ENCODE measurements around the gene TMX1. TPM values are rescaled to one million over a fixed set of nuclear protein-coding genes. Genes with fewer than 3 reads are reported as not detected.

TMX1 gene
- total RNA-seq, 1 donor = 25.6 TPM

- no peak for DNase-seq (ENCODE audit: low read depth in 2 of 3, low spot score in 2 of 3)
Observed at GRCh38 chr14:51242545-51243490, 2.8 kb downstream of the TMX1 start.

- DNase-seq (ENCODE audit: low read depth in 2 of 3, low spot score in 2 of 3) = no peak
Observed at GRCh38 chr14:51244591-51244990, 4.5 kb downstream of the TMX1 start.

- DNase-seq (ENCODE audit: low read depth in 2 of 3, low spot score in 2 of 3) = no peak
Observed at GRCh38 chr14:51246032-51246431, 6.0 kb downstream of the TMX1 start.

GRCh38 chr14:51248016-51248987 is 8.3 kb downstream of the TMX1 start:
- DNase-seq (ENCODE audit: low read depth in 2 of 3, low spot score in 2 of 3) = no peak

- DNase-seq (ENCODE audit: low read depth in 2 of 3, low spot score in 2 of 3) = no peak
Observed at GRCh38 chr14:51251486-51251885, 11.4 kb downstream of the TMX1 start.

GRCh38 chr14:51253880-51254279 is 13.8 kb downstream of the TMX1 start:
- DNase-seq (ENCODE audit: low read depth in 2 of 3, low spot score in 2 of 3) = no peak

GRCh38 chr14:51258280-51258679 is 18.2 kb downstream of the TMX1 start:
- no peak for DNase-seq (ENCODE audit: low read depth in 2 of 3, low spot score in 2 of 3)

GRCh38 chr14:51258788-51259187 is 18.7 kb downstream of the TMX1 start:
- DNase-seq (ENCODE audit: low read depth in 2 of 3, low spot score in 2 of 3) = no peak

- peak in 1 of 3 donors; percentile 5 for DNase-seq (ENCODE audit: low read depth in 2 of 3, low spot score in 2 of 3)
Observed at GRCh38 chr14:51260225-51260624, 20.2 kb downstream of the TMX1 start.

- no peak for DNase-seq (ENCODE audit: low read depth in 2 of 3, low spot score in 2 of 3)
Observed at GRCh38 chr14:51261151-51261550, 21.1 kb downstream of the TMX1 start.

GRCh38 chr14:51262868-51263267 is 22.8 kb downstream of the TMX1 start:
- no peak for DNase-seq (ENCODE audit: low read depth in 2 of 3, low spot score in 2 of 3)

GRCh38 chr14:51269634-51270033 is 29.6 kb downstream of the TMX1 start:
- DNase-seq (ENCODE audit: low read depth in 2 of 3, low spot score in 2 of 3) = no peak

GRCh38 chr14:51276605-51277004 is 36.6 kb downstream of the TMX1 start:
- DNase-seq (ENCODE audit: low read depth in 2 of 3, low spot score in 2 of 3) = no peak

GRCh38 chr14:51277753-51278415 is 37.8 kb downstream of the TMX1 start:
- DNase-seq (ENCODE audit: low read depth in 2 of 3, low spot score in 2 of 3) = no peak

- no peak for DNase-seq (ENCODE audit: low read depth in 2 of 3, low spot score in 2 of 3)
Observed at GRCh38 chr14:51282517-51282916, 42.5 kb downstream of the TMX1 start.

- peak; percentile 1 to 65 (median 36) for DNase-seq (ENCODE audit: low read depth in 2 of 3, low spot score in 2 of 3)
Observed at GRCh38 chr14:51283402-51284085, 43.5 kb downstream of the TMX1 start.

- no peak for DNase-seq (ENCODE audit: low read depth in 2 of 3, low spot score in 2 of 3)
Observed at GRCh38 chr14:51284241-51284640, 44.2 kb downstream of the TMX1 start.

GRCh38 chr14:51285120-51285519 is 45.1 kb downstream of the TMX1 start:
- DNase-seq (ENCODE audit: low read depth in 2 of 3, low spot score in 2 of 3) = no peak

- DNase-seq (ENCODE audit: low read depth in 2 of 3, low spot score in 2 of 3) = no peak
Observed at GRCh38 chr14:51289169-51289568, 49.1 kb downstream of the TMX1 start.

GRCh38 chr14:51290132-51290531 is 50.1 kb downstream of the TMX1 start:
- no peak for DNase-seq (ENCODE audit: low read depth in 2 of 3, low spot score in 2 of 3)

Measured in hematopoietic multipotent progenitor cell (in vitro differentiated cells).